HG03439 (cell line): Measurements from ENCODE around the gene TPGS1.

Experiments used
- ATAC-seq: cut with Tn5 transposase; IDR thresholded peaks from one replicate; pipeline ENCODE4 v1.9.1; 2021; ENCODE audit warnings: mild to moderate bottlenecking, moderate library complexity; ENCODE audit not compliant: unreplicated experiment

The TPGS1 gene

GRCh38 chr19:536031-536880 is 29.0 kb downstream of the TPGS1 start:
- ATAC-seq = no peak

DNA sequence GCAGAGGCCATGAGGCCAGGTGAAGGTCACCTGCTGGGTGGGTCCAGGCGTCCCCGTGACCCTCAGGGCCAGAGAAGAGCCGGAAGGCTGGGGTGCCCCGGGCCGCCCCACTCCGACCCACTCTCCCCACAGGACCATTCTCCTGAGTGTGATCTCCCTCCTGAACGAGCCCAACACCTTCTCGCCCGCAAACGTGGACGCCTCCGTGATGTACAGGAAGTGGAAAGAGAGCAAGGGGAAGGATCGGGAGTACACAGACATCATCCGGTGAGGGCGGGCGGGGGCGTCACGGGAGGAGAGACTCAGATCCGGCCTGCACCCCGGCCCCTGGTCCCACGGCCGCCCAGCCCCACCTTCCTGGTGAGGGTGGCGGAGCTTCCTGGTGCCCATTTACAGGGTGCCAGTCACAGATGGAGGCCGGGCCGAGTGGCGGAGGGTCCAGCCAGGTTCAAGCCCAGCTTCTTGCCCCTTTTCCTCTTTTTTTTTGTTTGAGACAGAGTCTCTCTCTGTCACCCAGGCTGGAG is 29.6 kb downstream of the TPGS1 start:
- ATAC-seq = no peak

- ATAC-seq = no peak
These were observed 31.5 kb downstream of the TPGS1 start for GRCh38 chr19:538641-539428.

GRCh38 chr19:539429-540030 is 32.2 kb downstream of the TPGS1 start:
- no peak for ATAC-seq

GRCh38 chr19:540867-541637 is 33.8 kb downstream of the TPGS1 start:
- ATAC-seq = no peak

- no peak for ATAC-seq
These were observed 34.4 kb downstream of the TPGS1 start for GRCh38 chr19:541699-542098.

DNA sequence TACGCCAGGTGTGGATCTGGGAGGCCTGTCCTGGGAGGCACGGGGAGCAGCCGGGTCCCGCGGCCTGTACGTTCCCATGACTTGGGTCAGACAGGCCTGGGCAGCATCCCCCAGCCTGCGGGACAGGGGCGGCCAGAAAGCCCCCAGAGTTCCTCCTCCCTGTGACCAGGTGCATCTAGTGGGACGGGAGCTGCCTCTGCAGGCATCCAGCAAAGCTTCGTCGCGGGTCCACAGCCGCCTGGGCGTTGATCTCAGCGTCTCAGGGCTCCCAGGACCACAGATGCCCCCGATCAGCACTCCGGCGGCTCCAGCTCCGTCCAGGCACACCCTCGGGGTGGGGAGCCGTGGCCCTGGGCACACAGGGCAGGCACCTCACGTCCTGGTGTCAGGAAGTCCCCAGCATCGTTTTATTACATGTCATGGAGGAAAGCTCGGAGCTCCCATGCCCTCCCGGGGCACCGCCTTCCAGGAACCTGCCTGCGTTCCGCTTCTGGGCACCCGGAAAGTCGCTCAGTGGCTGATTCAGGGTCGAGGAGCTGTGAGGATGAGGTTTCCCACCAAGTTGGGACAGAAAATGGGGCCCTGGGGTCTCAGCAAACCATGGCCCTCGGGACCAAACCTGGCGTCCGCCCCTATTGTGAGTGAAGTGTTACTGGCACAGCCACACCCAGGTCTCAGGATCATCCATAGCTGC is 35.0 kb downstream of the TPGS1 start:
- ATAC-seq = no peak

DNA sequence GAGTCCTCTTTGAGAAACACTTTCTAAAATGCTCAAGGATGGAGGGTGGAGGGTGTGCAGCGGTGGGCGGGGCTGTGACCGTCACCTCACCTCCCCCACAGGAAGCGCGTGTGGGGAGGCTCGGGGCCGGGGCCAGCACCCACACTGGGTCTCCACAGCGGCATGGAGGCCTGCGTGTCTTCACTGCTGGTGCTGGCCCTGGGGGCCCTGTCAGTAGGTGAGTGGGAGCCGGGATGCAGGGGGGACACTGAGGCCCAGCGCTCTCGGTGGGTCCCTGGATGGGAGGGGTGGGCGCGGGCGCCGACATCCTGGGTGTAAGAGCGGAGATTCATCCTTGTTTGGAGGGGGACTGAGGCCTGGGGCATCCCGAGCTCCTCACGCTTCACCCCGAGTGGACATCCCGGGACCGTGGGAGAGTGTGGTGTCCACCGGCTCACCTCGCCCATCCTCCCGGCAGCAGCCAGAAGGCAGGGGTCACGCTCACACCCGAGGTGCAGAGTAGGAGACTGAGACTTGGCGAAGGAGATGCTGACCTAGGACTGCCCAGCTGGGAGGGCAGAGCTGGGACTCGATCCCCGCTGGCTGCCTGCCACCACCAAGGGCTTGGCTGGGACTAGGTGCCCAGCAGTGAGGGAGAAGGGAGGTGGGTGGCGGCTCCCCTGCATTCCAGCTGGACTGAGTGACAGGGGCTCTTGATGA is 36.8 kb downstream of the TPGS1 start, which contains the start of gene GZMM:
TSS of gene GZMM (plus strand) at position 144 of the 699 bp plus-strand sequence. CDS start at position 163, 19 bp downstream.
- ATAC-seq = no peak

DNA sequence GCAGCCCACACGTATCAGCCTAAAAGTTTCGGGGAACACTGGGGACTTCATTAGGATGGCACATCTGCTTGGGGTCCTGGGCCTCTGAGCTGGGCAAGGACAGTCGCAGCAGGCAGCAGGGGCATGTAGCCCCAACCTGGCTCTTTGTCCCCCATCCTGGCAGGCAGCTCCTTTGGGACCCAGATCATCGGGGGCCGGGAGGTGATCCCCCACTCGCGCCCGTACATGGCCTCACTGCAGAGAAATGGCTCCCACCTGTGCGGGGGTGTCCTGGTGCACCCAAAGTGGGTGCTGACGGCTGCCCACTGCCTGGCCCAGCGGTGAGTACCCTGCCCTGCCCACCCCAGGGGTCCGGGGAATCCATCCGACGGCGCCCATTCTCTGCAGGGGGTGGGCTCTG is 39.8 kb downstream of the TPGS1 start:
- ATAC-seq = no peak

- no peak for ATAC-seq
These were observed 40.8 kb downstream of the TPGS1 start for GRCh38 chr19:547836-548720.

DNA sequence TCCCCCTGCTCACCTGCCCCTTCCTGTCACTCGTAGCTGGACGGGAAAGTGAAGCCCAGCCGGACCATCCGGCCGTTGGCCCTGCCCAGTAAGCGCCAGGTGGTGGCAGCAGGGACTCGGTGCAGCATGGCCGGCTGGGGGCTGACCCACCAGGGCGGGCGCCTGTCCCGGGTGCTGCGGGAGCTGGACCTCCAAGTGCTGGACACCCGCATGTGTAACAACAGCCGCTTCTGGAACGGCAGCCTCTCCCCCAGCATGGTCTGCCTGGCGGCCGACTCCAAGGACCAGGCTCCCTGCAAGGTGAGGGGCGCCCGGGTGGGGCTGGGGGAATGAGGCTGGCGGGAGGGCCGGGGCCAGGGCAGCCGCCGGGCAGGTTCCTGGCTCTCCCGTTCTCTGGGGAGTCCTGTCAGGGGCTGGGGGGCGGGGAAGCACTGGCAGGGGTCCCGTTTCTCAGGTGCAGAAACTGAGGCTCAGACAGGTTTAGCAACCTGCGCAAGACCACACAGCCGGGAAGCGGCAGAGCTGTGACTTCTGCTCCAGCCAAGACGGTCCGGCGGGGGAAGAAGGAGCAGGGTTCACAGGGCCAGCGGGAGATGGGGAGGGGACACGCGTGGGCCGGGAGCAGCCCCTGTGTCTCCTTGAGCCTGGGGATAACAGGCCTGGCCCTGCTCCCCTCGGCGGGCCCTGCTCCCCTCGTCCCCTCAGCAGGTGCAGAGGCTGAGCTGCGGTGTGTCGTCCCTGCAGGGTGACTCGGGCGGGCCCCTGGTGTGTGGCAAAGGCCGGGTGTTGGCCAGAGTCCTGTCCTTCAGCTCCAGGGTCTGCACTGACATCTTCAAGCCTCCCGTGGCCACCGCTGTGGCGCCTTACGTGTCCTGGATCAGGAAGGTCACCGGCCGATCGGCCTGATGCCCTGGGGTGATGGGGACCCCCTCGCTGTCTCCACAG is 41.9 kb downstream of the TPGS1 start:
- ATAC-seq = no peak

GRCh38 chr19:554817-555216 is 47.5 kb downstream of the TPGS1 start:
- ATAC-seq = no peak

DNA sequence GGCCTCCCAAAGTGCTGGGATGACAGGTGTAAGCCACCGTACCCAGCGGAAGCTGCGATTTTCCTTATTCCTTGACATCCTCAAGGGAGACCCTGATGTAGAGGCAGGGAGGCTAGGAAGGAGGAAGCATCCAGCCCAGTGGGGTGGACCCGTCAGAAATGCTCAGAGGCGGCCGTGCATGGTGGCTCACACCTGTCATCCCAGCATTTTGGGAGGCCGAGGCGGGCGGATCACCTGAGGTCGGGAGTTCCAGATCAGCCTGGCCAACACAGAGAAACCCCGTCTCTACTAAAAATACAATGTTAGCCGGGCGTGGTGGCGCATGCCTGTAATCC is 48.1 kb downstream of the TPGS1 start:
- ATAC-seq = no peak

- ATAC-seq = no peak
These were observed 49.5 kb downstream of the TPGS1 start for GRCh38 chr19:556611-557382.

GRCh38 chr19:558770-559439 is 51.6 kb downstream of the TPGS1 start:
- no peak for ATAC-seq

GRCh38 chr19:560121-560520 is 52.8 kb downstream of the TPGS1 start:
- ATAC-seq = no peak
